HepG2 (cell line): ENCODE measurements around the gene MYO10. TPM values are rescaled to one million over a fixed set of nuclear protein-coding genes. Genes with fewer than 3 reads are reported as not detected.
A peak's percentile ranks its signal among the peaks of the same experiment; 100 is the strongest.

Source experiments
- AHR ChIP-seq: IDR thresholded peaks from 2 replicates; pipeline ENCODE4 v1.6.1; 2018; ENCODE audit warnings: missing genetic modification reagents, missing compliant biosample characterization
- ATRX ChIP-seq: sonication (generic); formaldehyde crosslinking; IDR thresholded peaks from 2 replicates; pipeline ENCODE4 v1.4.0; 2020; ENCODE audit warnings: missing genetic modification reagents, borderline replicate concordance
- ETS1 ChIP-seq: sonication (generic); formaldehyde crosslinking; IDR thresholded peaks from 2 replicates; pipeline ENCODE4 v1.4.0; 2020; ENCODE audit warnings: missing genetic modification reagents
- HOXA3 ChIP-seq: sonication (generic); formaldehyde crosslinking; IDR thresholded peaks from 2 replicates; pipeline ENCODE4 v1.5.0; 2020; ENCODE audit warnings: missing genetic modification reagents
- KDM1A ChIP-seq: IDR thresholded peaks from 2 replicates; pipeline ENCODE4 v1.6.1; 2016; ENCODE audit warnings: missing compliant biosample characterization
- MTF1 ChIP-seq: sonication (generic); formaldehyde crosslinking; IDR thresholded peaks from 2 replicates; pipeline ENCODE4 v1.5.0; 2020; ENCODE audit warnings: missing genetic modification reagents
- PBX2 ChIP-seq: IDR thresholded peaks from 2 replicates; pipeline ENCODE4 v1.6.1; 2016; ENCODE audit warnings: control low read depth
- PHF8 ChIP-seq: sonication (generic); formaldehyde crosslinking; IDR thresholded peaks from 2 replicates; pipeline ENCODE4 v1.5.0; 2020; ENCODE audit warnings: missing genetic modification reagents
- THAP8 ChIP-seq: sonication (generic); formaldehyde crosslinking; IDR thresholded peaks from 2 replicates; pipeline ENCODE4 v1.5.1; 2020; ENCODE audit warnings: missing genetic modification reagents, mild to moderate bottlenecking, borderline replicate concordance
- YY1 ChIP-seq: IDR thresholded peaks from 2 replicates; pipeline ENCODE4 v1.6.1; 2011; ENCODE audit warnings: low read length, low read depth, moderate library complexity, mild to moderate bottlenecking; ENCODE audit not compliant: insufficient read depth, insufficient replicate concordance
- ZNF280B ChIP-seq: sonication (generic); formaldehyde crosslinking; IDR thresholded peaks from 2 replicates; pipeline ENCODE4 v1.5.0; 2020; ENCODE audit warnings: missing genetic modification reagents, mild to moderate bottlenecking, borderline replicate concordance
- ZNF530 ChIP-seq: sonication (generic); formaldehyde crosslinking; IDR thresholded peaks from 2 replicates; pipeline ENCODE4 v1.5.0; 2020; ENCODE audit warnings: low read depth, mild to moderate bottlenecking, missing genetic modification reagents
- ZNF546 ChIP-seq: sonication (generic); formaldehyde crosslinking; conservative IDR thresholded peaks from 2 replicates; pipeline ENCODE4 v1.8.1; 2023; ENCODE audit warnings: mild to moderate bottlenecking, missing genetic modification reagents
- ZNF570 ChIP-seq: sonication (generic); formaldehyde crosslinking; IDR thresholded peaks from 2 replicates; pipeline ENCODE4 v1.4.0; 2020; ENCODE audit warnings: mild to moderate bottlenecking, missing genetic modification reagents, borderline replicate concordance
- ZNF577 ChIP-seq: sonication (generic); formaldehyde crosslinking; IDR thresholded peaks from 2 replicates; pipeline ENCODE4 v1.4.0; 2020; ENCODE audit warnings: mild to moderate bottlenecking, low read depth, missing genetic modification reagents, borderline replicate concordance
- ZNF670 ChIP-seq: sonication (generic); formaldehyde crosslinking; IDR thresholded peaks from 2 replicates; pipeline ENCODE4 v1.8.0; 2022; ENCODE audit warnings: mild to moderate bottlenecking, missing genetic modification reagents, borderline replicate concordance
- ZNF710 ChIP-seq: sonication (generic); formaldehyde crosslinking; IDR thresholded peaks from 2 replicates; pipeline ENCODE4 v1.5.0; 2020; ENCODE audit warnings: mild to moderate bottlenecking, missing genetic modification reagents, borderline replicate concordance
- ZNF816 ChIP-seq: sonication (generic); formaldehyde crosslinking; IDR thresholded peaks from 2 replicates; pipeline ENCODE4 v1.8.0; 2022; ENCODE audit warnings: missing genetic modification reagents, mild to moderate bottlenecking, borderline replicate concordance
- ZNF839 ChIP-seq: sonication (generic); formaldehyde crosslinking; IDR thresholded peaks from 2 replicates; pipeline ENCODE4 v1.4.0; 2020; ENCODE audit warnings: missing genetic modification reagents, mild to moderate bottlenecking, borderline replicate concordance
- polyA plus RNA-seq, 8 experiments: library from polyadenylated mRNA; depleted of rRNA in 3 of 8; stranded (reverse) in 7 of 8; unstranded in 1 of 8; fragments of >200 nt; fragmentation: Illumina TruSeq in 4 of 8; extraction: Trizol in 4 of 8; gene quantifications; 2 replicates each; pipeline versions ENCODE4 v1.2.1 to v1.2.3, GENCODE V29; 2011 to 2016; ENCODE audit warnings: low read depth in 4 of 8, missing spikeins in 1 of 8, mixed read lengths in 1 of 8; ENCODE audit not compliant: insufficient read depth in 1 of 8
- total RNA-seq, 5 experiments: library from RNA; depleted of rRNA; stranded (reverse); fragments of >200 nt; fragmentation: Illumina TruSeq; extraction: Trizol; gene quantifications; 2 replicates each; pipeline ENCODE4 v1.2.3, GENCODE V29; 2016; ENCODE audit warnings: low read depth in 1 of 5
- TF ChIP-seq, protein P1 (sequence below): sonication (generic); formaldehyde crosslinking; IDR thresholded peaks from 2 replicates; pipeline ENCODE4 v1.5.0; 2020; ENCODE audit warnings: missing genetic modification reagents

The MYO10 gene
- total and polyA plus RNA-seq, 2 of the 13 experiments (the other 11 are each of a cell fraction or from before 2014, with no cell fraction given), result 4.5 to 14.0 TPM

DNA sequence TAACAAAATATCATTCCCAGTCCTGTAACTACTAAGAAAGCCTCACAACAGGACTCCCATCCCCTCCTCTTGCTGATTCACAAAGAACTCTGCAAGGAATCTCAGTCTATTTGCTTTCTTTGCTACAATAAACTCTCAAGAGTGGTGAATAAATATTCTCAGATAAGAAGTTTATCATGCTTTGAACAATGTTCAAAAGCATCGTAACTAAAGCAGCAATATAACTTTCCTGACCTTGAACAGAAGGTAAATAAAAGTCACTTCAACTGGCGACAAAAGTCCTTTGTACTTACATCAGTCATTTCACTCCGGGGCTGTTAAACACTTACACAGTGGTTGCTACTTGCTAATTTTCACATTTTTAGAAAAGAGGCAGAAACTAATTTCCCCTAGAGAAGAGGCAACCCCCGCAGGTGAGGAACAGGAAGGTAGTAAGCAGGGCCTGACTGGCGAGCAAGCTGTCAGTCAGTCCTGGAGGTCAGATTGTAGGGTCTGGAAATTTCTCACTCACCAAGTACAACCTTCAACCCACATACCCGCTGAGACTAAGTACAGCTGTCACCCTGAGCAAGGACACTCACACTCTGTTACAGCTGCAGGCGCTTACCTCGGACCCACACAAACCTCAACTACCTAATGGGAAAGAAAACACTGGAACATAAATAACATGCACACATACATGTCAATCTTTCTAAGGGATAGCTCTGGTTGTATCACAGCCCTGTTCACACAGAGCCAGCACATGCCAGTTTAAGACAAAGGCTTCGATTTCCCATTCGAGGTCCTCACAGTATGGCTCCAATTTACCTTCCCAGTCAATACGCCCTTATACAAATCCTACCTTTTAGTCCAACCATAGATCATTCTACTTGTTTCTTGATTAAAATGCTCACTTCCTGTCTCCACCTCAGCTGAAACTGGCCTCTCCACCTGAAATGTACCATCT lies 214.7 kb downstream of the MYO10 start (continued):
- TF ChIP-seq ATRX (CRISPR knock-in tag) (no peak), ZNF816 (no peak), KDM1A (0 out of 2 replicates have a peak, but pooled peaks have one; percentile 44), AHR (CRISPR knock-in tag) (no peak), ZNF280B (no peak), MTF1 (CRISPR knock-in tag) (no peak), ZNF570 (CRISPR knock-in tag) (no peak), ZNF839 (no peak), ZNF577 (no peak), YY1 (no peak), PBX2 (CRISPR knock-in tag) (0 out of 2 replicates have a peak, but pooled peaks have one; percentile 40), ZNF546 (no peak), THAP8 (CRISPR knock-in tag) (no peak), PHF8 (CRISPR knock-in tag) (no peak), ZNF710 (CRISPR knock-in tag) (no peak), ETS1 (CRISPR knock-in tag) (no peak), ZNF670 (CRISPR knock-in tag) (no peak), ZNF530 (CRISPR knock-in tag) (no peak), HOXA3 (CRISPR knock-in tag) (no peak)
- TF ChIP-seq, protein P1, sequence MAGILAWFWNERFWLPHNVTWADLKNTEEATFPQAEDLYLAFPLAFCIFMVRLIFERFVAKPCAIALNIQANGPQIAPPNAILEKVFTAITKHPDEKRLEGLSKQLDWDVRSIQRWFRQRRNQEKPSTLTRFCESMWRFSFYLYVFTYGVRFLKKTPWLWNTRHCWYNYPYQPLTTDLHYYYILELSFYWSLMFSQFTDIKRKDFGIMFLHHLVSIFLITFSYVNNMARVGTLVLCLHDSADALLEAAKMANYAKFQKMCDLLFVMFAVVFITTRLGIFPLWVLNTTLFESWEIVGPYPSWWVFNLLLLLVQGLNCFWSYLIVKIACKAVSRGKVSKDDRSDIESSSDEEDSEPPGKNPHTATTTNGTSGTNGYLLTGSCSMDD (CRISPR knock-in tag), result no peak
